NCI-H1417 treated with DMSO at 0.1 percent for 48 hours (cell line): Measurements from ENCODE around the gene BRIP1.
"Not testable (repeated sequence)": the region's sequence is repeated elsewhere in the genome, so short reads cannot be mapped to it uniquely, and the experiment has no call there.

ENCODE experiments used
- DNase-seq: peaks from one replicate; lab custom pipeline; 2025; lab: John Stamatoyannopoulos, UW

BRIP1 gene

DNA sequence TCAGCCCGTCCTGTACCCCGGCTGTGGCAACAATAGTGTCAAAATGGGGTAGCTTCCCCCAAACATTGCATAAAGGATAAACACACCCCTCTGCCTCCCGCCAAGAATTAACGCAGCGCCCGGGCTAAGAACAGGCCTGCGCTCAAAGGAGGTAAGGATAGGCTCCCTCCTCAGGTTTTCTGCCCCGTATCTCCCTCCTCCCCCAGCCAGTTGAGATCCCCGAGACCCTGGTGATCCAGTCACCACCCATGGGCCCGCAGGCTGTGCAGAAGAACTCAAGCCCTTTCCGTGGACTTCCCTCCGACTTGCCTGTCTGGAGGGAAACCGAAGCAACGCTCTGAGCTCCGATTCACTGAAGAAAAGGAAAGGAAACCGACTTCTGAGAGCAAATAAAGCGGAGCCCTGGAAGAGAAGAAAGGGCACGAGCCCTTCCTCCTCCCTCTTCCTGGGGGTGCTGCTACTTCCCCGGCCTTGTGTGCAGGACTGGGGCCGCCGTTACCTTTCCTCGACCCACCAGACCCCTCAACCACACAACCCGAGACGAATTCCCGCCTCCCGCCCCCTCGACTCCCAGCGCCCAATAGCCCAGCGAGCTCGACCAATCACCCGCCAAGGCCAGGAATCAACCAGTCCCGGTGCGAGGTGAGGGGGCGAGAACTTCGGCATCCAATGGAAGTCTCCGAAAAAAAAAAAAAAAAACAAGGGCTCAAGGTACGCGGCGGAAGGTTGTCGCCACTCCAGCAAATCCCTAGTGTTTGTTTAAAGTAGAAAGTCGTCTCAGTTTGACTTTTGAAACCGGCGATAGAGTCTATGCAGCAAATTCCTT is at the start of gene BRIP1:
TSS of gene BRIP1 (minus strand) at position 554 of the 826 bp plus-strand sequence. CDS start 1,989 bp downstream, outside the sequence.
- peak; percentile 77 for DNase-seq

GRCh38 chr17:61908292-61909037 is 45.1 kb upstream of the BRIP1 start:
- no peak for DNase-seq

- no peak for DNase-seq
Measured at GRCh38 chr17:61907361-61907760, 44.0 kb upstream of the BRIP1 start.

DNA sequence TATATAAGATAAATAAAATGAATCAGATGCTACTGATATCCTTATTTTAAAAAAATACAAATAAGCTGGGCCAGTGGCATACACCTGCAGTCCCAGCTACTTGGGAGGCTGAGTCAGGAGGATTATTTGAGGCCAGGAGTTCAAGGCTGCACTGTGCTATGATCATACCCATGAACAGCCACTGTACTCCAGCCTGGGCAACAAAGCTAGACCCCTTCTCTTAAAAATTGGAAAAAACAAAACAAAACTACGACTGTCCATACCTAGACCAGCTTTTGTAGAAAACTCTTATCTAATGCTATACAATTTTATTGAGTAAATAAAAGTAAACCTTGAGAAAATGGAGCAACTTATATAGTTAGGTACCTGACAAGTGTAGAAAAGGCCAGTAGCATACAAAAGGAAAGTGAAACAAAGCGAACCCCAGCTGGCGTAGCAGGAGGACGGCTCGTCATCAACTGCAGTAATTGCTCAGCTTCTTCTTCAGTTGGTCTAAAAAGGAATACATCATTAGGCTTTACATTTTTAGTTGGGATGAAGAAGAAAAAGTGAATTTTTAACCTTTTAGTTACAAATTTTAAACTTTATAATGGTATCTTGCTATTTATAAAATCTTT is 40.9 kb upstream of the BRIP1 start:
- DNase-seq, result no peak

- DNase-seq, result no peak
Measured at GRCh38 chr17:61903251-61903650, 39.9 kb upstream of the BRIP1 start.

- no peak for DNase-seq
Measured at GRCh38 chr17:61897548-61898180, 34.3 kb upstream of the BRIP1 start.

DNA sequence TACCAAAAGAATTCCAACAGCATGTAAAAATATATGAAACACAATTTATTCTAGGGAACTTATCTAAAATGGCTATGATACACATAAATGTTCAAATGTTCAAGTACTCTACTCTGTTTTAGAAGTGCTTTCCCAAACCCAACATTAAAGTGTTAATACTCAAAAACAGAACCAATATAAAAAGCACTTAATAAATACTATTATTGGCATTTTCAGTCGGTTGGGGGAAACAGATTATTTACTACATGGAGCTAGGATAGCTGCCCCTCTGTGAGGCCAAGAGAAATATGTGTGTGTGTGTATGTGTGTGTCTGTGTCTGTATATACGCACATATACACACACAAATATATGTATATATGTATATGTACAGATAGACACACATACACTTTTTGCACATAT is 32.1 kb upstream of the BRIP1 start:
- DNase-seq, result no peak

- not testable (repeated sequence) for DNase-seq
Measured at GRCh38 chr17:61894310-61894709, 31.0 kb upstream of the BRIP1 start.

GRCh38 chr17:61887733-61888132 is 24.4 kb upstream of the BRIP1 start:
- DNase-seq, result not testable (repeated sequence)

DNA sequence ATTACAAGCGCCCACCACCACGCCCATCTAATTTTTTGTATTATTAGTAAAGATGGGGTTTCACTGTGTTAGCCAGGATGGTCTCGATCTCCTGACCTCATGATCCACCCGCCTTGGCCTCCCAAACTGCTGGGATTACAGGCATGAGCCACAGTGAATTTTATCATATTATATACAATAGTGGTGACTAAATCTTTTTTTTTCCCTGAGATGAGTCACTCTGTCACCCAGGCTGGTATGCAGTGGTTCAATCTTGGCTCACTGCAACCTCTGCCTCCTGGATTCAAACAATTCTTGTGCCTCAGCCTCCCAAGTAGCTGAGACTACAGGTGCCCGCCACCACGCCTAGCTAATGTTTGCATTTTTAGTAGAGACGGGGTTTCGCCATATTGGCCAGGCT is 22.5 kb upstream of the BRIP1 start:
- DNase-seq, result not testable (repeated sequence)

DNA sequence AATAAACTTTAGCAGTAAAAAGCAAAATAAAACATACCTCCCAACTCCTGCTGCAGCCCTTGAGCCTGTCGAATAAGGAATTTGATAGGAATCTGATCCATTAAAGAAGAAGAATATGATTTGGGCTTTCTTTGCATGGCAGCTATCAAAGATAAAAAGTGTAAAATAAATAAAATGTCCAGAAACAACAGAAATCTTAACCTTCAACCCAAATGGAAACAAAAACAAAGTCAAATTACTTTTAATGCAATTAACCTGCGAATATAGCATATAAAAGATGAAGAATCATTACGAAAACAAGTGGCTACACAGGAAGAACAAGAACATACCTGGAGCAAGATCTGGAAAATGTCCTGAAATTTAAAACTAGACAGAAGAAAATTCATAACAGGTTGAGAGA is 21.5 kb upstream of the BRIP1 start:
- DNase-seq, result no peak

DNA sequence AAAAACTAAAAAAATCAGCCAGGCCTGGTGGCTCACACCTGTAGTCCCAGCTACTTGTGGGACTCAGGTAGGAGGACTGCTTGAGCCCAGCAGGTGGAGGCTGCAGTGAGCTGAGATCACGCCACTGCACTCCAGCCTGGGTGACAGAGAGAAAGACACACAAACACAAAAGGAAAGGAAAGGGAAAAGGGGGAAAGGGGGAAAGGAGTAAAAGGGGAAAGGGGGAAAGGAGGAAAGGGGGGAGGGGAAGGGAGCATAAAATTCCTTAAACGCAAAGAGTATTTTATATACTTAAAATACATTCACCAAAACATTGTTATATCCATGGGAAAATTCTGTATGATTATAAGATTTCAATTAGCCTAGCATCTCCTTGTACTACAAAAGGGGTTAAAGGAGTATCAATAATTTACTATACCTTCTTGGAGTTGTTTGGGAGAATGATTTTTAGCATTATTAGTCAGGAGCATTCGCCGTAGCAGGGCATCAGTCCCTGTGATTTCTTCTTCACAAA is 17.3 kb upstream of the BRIP1 start:
- no peak for DNase-seq

GRCh38 chr17:61878984-61879612 is 15.8 kb upstream of the BRIP1 start:
- DNase-seq, result no peak

GRCh38 chr17:61878520-61878919 is 15.2 kb upstream of the BRIP1 start:
- DNase-seq, result no peak

DNA sequence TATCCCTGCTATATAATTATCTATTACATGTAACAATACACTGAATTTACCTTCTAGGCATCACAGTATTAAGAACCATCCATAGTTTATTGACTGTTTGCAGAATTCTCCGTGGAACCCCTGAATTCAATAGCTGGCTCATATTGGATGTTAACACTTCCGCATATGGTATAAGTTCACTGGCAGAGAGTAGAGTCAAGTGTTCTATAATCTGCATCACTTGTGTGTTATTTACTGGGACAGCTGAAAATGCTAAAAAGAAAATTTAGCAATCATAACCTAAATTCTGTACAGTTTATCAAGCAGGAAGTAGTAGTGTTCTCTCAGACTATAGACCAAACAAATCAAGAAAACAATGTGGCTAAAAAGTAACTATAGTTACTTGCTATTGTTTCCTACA is 14.5 kb upstream of the BRIP1 start:
- DNase-seq, result no peak

DNA sequence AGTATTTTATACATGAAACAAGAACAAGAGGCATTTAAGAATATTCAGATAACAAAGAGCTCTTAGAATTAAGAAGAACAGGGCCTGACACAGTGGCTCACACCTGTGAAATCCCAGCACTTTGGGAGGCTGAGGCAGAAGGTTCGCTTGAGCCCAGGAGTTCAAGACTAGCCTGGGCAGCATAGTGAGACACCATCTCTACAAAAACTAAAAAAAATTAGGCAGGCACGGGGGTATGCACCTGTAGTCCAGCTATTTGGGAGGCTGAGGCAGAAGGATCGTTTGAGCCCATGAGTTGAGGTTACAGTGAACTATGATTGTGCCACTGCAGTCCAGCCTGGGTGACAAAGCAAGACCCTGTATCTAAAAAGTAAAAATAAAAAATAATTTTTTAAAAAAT is 12.5 kb upstream of the BRIP1 start:
- no peak for DNase-seq

GRCh38 chr17:61875285-61875684 is 12.0 kb upstream of the BRIP1 start:
- DNase-seq, result no peak

- no peak for DNase-seq
Measured at GRCh38 chr17:61874075-61874474, 10.7 kb upstream of the BRIP1 start.

DNA sequence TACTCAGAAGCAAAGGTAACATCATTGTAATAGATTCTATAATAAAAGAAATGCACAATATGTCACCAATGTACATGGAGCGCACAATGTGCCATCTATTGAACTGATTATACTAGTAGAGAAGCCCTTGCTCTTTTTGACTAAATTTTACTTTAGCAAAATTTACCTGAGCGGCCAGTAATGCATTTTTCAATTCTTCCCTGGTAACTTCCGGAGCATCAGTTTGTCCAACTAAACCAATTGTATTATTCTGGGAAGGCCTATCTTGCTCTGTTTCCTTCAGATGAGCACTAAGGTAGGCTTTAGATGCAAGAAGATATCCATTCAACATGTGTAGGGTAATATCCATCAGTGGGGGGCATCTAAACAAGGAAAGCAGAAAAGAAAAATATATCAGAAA is 8.8 kb upstream of the BRIP1 start:
- DNase-seq, result no peak

- DNase-seq, result no peak
Measured at GRCh38 chr17:61869138-61869537, 5.8 kb upstream of the BRIP1 start.

- no peak for DNase-seq
Measured at GRCh38 chr17:61868074-61868473, 4.7 kb upstream of the BRIP1 start.

DNA sequence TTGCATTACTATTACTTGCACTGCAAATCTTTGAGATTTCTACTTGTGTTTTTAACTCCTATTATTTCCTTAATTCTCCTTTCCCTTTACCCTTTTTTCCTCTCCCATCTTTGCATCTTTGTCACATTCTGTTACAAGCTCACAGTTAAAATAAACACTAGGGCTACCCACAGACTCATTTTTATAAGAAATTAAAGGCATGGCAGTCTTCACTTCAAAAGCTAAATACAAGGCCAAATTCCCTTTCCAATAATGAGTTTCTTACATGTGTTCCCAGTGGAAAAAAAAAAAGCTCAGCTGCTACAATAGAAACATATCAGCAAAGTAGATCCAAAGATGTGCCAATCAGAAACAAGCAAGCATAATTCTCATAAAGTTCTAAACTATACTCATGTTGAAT is 3.7 kb upstream of the BRIP1 start:
- DNase-seq, result no peak
